Activated CD8-positive, alpha-beta T cell treated with anti-CD3 and anti-CD28 coated beads for 36 hours (primary cell): ENCODE data around the gene C10orf90. TPM values are rescaled to one million over a fixed set of nuclear protein-coding genes. Genes with fewer than 3 reads are reported as not detected.

Experiments used
- ATAC-seq: fragments of 200-7000 bp; cut with Tn5 transposase; one replicate; pipeline ENCODE4 v1.10.0; 2021; ENCODE audit warnings: mild to moderate bottlenecking, moderate library complexity
- CTCF ChIA-PET: fragments of 350-600 bp; sonication (Branson Sonifier 250); formaldehyde crosslinking; loops from one replicate; lab custom pipeline; 2021; ENCODE audit warnings: antibody characterized with exemption; lab: Charles Lee
- POLR2A ChIA-PET: fragments of 350-600 bp; sonication (Branson Sonifier 250); formaldehyde crosslinking; loops from one replicate; lab custom pipeline; 2021; ENCODE audit warnings: antibody characterized with exemption; lab: Charles Lee
- DNase-seq: peaks from one replicate; pipeline ENCODE4 v3.0.0-alpha.2; 2020
- H3K27ac Mint-ChIP-seq: one replicate; pipeline ENCODE4 v1.8.0; 2021; ENCODE audit warnings: mild to moderate bottlenecking, mixed read lengths
- H3K27me3 Mint-ChIP-seq: one replicate; pipeline ENCODE4 v1.8.0; 2021; ENCODE audit warnings: mixed read lengths
- H3K36me3 Mint-ChIP-seq: one replicate; pipeline ENCODE4 v1.8.0; 2021; ENCODE audit warnings: low read depth, mixed read lengths
- H3K4me1 Mint-ChIP-seq: one replicate; pipeline ENCODE4 v1.8.0; 2021; ENCODE audit warnings: low read depth, mixed read lengths
- H3K4me3 Mint-ChIP-seq: one replicate; pipeline ENCODE4 v1.8.0; 2021; ENCODE audit warnings: mild to moderate bottlenecking, moderate library complexity, mixed read lengths
- H3K9me3 Mint-ChIP-seq: one replicate; pipeline ENCODE4 v1.8.0; 2021; ENCODE audit warnings: mixed read lengths
- CTCF ChIP-seq: fragments of 200-600 bp; IDR thresholded peaks from one replicate; pipeline ENCODE4 v1.8.0; 2022; ENCODE audit warnings: antibody characterized with exemption, mild to moderate bottlenecking
- intact Hi-C: fragments of 100-400 bp; cut with micrococcal nuclease; formaldehyde crosslinking; loops from one replicate; pipeline ENCODE4 v1.10.0; 2022
- total RNA-seq, 2 experiments: library from RNA; stranded (reverse); gene quantifications; one replicate each; pipeline ENCODE4 v1.2.3, GENCODE V29; 2021

C10orf90 gene
- total RNA-seq, 2 experiments from 2014 or later: not detected

- ChIA-PET CTCF (no interaction called here), POLR2A (no interaction called here)
- H3K9me3 Mint-ChIP-seq: peaks cover 8% of the 10 kb centered on the region
- peaks cover 2% of the 10 kb centered on the region for H3K36me3 Mint-ChIP-seq
- H3K4me1 Mint-ChIP-seq: no peaks in the 10 kb centered on the region
- DNase-seq: no peak
- ATAC-seq: no peak
- intact Hi-C loops: no loop called here
- no peak overlapping the region for H3K4me3 Mint-ChIP-seq
- H3K27me3 Mint-ChIP-seq: no peaks in the 10 kb centered on the region
- TF ChIP-seq CTCF: no peak
- H3K27ac Mint-ChIP-seq: no peak overlapping the region
Observed at GRCh38 chr10:126425032-126425431, 245.5 kb downstream of the C10orf90 start.

DNA sequence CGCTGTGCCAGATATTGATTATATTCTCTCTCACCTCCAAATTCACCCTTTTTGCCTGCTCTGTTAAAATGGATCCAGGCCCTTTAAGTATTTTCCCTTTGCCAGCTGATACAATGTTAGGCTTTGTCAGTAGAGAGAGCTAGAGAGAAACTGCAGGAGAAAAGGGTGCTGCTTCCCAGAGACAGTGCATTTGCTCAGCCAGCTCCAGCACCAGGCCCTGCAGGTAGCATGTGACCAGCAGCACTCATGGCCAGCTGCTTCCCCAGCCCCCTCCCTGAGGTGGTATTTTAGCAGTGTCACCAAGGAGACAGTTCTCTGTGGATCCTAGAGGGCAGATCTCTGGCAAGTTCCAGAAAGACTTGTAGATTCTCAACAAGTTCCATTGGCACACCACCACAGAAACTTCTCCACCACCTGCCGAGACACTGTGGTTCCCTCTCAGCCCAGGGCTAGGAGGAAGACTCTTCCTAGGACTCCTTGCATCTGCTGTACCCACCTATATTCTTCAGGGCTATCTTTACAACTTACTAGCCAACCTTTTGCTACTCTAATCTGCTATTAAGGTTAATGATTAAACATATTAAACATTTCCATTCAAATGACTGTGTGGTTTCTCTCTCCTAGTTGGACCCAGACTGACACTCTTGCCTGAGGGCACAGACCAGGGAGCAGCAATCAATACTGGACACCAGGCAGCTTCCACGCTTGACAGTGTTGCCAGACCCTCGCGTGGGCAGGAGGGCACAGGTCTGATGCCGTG is 246.6 kb downstream of the C10orf90 start:
- ChIA-PET POLR2A (no interaction called here), CTCF (no interaction called here)
- Mint-ChIP-seq H3K4me3 (no peak overlapping the region), H3K27me3 (no peaks in the 10 kb centered on the region), H3K9me3 (peaks cover 13% of the 10 kb centered on the region), H3K36me3 (peaks cover 2% of the 10 kb centered on the region), H3K4me1 (no peaks in the 10 kb centered on the region), H3K27ac (no peak overlapping the region)
- TF ChIP-seq CTCF: no peak
- ATAC-seq (no peak), DNase-seq (no peak)
- intact Hi-C loops: no loop called here

DNA sequence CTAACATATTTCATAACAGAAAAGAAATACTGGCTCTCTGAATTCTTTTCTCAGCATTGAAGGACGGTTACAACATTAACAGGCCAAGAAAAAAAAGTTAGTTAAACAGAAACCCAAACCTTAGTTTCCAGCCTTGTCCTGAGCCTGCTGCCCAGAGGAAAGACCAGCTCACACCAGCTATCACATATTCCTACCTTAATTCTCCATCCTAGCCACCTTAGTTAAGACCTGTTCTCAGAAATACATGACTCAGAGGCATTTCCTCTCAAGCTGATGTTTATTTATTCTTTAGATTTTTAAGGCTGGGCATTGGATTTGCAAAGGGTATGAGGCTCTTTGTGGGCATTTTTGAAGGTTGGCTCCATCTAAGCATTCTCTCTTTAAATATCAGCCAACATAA is 247.9 kb downstream of the C10orf90 start:
- intact Hi-C loops: no loop called here
- Mint-ChIP-seq H3K27me3 (no peaks in the 10 kb centered on the region), H3K36me3 (peaks cover 2% of the 10 kb centered on the region), H3K4me3 (no peak overlapping the region), H3K9me3 (peaks cover 14% of the 10 kb centered on the region), H3K27ac (no peak overlapping the region), H3K4me1 (no peaks in the 10 kb centered on the region)
- ATAC-seq: no peak
- no peak for TF ChIP-seq CTCF
- ChIA-PET POLR2A (no interaction called here), CTCF (no interaction called here)
- DNase-seq: no peak

DNA sequence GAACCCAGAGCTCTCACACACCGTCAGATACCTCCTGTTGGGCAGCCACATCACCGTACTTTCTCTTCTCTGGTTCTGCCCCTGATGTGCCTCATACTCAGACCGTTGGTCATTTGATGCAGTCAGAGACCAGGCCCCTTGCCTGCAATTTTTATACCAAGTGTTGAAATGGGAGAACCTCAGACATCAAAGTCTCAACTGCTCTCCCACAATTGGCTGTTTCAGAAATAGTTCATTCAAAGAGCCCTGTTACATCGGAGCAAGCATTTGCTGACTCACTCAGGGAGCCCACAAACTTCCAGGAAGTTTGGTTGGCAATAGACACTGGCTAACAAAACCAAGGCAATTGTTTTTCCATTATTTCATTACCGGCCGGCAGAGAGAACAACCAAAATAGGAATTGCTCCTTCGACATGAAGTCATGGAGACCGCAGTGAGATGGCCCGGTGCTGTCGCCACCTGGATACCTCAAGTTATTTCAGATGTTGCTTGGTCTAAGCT is 248.7 kb downstream of the C10orf90 start:
- Mint-ChIP-seq H3K4me1 (no peaks in the 10 kb centered on the region), H3K4me3 (no peak overlapping the region), H3K27ac (no peak overlapping the region), H3K27me3 (no peaks in the 10 kb centered on the region), H3K36me3 (peaks cover 2% of the 10 kb centered on the region), H3K9me3 (peaks cover 14% of the 10 kb centered on the region)
- ChIA-PET POLR2A (no interaction called here), CTCF (no interaction called here)
- TF ChIP-seq CTCF: no peak
- intact Hi-C loops: no loop called here
- DNase-seq: no peak
- no peak for ATAC-seq

- TF ChIP-seq CTCF: no peak
- intact Hi-C loops: no loop called here
- no peak overlapping the region for H3K27ac Mint-ChIP-seq
- ChIA-PET CTCF (no interaction called here), POLR2A (no interaction called here)
- ATAC-seq: no peak
- H3K4me3 Mint-ChIP-seq: no peak overlapping the region
- H3K36me3 Mint-ChIP-seq: peaks cover 2% of the 10 kb centered on the region
- no peak for DNase-seq
- no peaks in the 10 kb centered on the region for H3K27me3 Mint-ChIP-seq
- H3K9me3 Mint-ChIP-seq: peaks cover 14% of the 10 kb centered on the region
- no peaks in the 10 kb centered on the region for H3K4me1 Mint-ChIP-seq
Observed at GRCh38 chr10:126420567-126421300, 249.8 kb downstream of the C10orf90 start.
